Caki2 (cell line): Measurements from ENCODE around the gene ZNF512B. TPM values are rescaled to one million over a fixed set of nuclear protein-coding genes. Genes with fewer than 3 reads are reported as not detected.
"Not testable (repeated sequence)": the region's sequence is repeated elsewhere in the genome, so short reads cannot be mapped to it uniquely, and the experiment has no call there.

Experiments
- DNase-seq: peaks from one replicate; pipeline ENCODE4 v3.0.0-alpha.2; 2015; ENCODE audit warnings: low read depth
- in situ Hi-C: cut with HindIII; loops from 2 replicates; pipeline ENCODE4 v1.10.0; 2016; ENCODE audit warnings: low sequenced_read_pairs, low pct_unique_long_range_greater_than_20kb, mixed read lengths
- total RNA-seq: library from RNA; depleted of rRNA; stranded (reverse); fragments of >200 nt; shearing (Covaris generic); gene quantifications from 2 replicates; pipeline ENCODE4 v1.2.3, GENCODE V29; 2014; ENCODE audit warnings: low replicate concordance

ZNF512B gene
- total RNA-seq, 1 experiment from 2014 or later: 6.6 TPM

- in situ Hi-C loops: no loop called here
- DNase-seq: no peak
Measured at GRCh38 chr20:63966944-63967322, 2.8 kb downstream of the ZNF512B start.

DNA sequence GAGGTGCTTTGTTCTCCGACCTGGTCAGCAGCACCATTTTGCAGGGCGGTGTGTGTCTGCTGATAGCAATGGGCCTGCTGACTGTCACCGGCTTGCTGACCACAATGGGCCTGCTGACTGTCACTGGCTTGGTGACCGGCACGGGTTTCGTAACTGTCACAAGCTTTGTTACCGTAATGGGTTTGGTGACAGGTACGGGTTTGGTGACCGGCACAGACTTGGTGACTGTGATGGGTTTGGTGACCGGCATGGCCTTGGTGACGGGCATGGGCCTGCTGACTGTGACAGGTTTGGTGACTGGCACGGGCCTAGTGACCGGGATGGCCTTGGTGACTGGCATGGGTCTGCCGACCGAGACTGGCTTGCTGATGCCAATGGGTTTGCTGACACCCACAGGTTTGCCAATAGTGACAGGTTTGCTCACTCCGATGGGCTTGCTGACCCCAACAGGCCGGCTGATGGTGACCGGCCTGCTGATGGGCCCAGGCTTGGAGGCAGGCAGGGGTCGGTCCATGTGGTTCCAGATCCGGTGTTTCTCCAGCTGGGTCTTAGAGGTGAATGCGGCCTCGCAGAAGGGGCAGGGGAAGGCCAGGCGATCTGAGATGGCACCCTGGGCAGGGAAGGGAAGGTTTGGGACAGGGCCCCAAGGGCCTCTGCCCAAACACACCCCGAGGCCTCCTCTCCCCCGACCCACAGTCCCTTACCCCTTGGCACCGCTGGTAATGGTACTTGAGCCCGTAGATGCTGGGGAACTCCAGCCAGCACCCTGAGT is 3.4 kb downstream of the ZNF512B start:
- in situ Hi-C loops: no loop called here

GRCh38 chr20:63964412-63964811 is 5.3 kb downstream of the ZNF512B start:
- in situ Hi-C loops: no loop called here

More for the DNA sequence above, 3.4 kb downstream of the ZNF512B start:
- no peak for DNase-seq

GRCh38 chr20:63963784-63964301 is 5.9 kb downstream of the ZNF512B start:
- in situ Hi-C loops: no loop called here
- DNase-seq: no peak

More at GRCh38 chr20:63964412-63964811, 5.3 kb downstream of the ZNF512B start:
- DNase-seq: no peak

DNA sequence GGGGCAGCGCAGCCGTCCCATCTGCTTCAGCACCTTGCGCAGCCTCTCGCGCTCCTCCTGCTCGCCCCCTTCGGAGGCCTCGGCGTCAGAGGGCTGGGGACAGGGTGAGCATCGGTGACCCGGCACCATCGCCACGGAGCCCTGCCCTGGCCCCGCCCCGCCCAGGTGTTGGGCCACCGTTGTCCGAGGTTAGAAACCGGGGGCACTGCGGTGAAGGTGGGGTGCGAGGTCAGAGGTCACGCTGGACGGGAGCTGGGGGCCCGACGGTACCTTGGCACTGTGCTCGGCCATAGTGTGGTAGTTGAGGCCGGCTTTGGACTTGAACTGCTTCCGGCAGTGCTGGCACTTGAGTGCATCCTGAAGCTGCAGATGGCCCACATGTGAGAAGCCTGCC is 6.4 kb downstream of the ZNF512B start:
- no peak for DNase-seq
- in situ Hi-C loops: no loop called here

DNA sequence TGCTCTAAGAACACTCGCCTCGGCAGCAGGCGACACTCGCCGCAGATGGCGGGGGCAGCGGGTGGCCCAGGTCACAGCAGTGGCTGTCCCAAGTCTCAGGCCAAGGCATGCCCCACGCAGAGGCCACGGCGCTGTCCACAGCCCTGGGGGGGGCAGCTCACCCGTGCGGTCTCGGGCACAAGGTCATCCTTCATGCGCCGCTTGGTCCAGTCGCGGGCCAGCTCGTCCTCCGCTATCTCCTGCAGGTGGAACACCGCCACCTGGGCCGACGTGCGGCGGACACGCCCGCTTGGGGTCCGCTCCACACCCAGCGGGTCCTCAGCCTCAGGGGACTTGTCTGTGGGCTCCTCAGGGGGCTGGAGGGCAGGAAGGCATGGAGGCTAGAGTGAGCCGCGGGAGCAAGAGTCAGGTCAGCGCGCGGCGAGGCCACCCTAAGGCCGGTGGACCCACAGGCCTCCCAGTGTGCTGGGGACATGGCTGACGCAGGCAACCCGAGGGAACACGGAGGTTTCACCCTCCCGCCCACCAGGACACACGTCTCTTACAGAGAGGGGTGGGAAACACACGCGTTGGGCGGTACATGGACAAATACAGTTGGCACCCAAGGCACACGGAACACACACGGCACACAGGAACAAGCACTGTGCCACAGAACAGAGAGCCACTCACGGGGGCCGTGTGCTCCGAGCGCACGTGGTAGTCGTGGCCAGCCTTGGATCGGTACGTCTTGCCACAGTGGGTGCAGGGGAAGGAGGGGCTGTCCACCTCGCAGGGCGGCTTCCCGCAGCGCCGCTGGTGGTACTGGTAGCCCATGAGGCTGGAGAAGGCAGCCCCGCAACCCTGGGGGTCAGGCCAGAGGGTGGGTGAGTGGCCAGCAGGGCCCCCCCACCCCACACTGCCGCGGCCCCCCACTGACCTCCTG is 7.0 kb downstream of the ZNF512B start:
- DNase-seq: no peak
- in situ Hi-C loops: no loop called here

- no peak for DNase-seq
- in situ Hi-C loops: no loop called here
Measured at GRCh38 chr20:63961664-63962425, 7.9 kb downstream of the ZNF512B start.

- in situ Hi-C loops, DNase-seq: not testable (repeated sequence)
Measured at GRCh38 chr20:63960654-63961621, 8.8 kb downstream of the ZNF512B start.

- in situ Hi-C loops: no loop called here
- no peak for DNase-seq
Measured at GRCh38 chr20:63959699-63960075, 10.0 kb downstream of the ZNF512B start.

DNA sequence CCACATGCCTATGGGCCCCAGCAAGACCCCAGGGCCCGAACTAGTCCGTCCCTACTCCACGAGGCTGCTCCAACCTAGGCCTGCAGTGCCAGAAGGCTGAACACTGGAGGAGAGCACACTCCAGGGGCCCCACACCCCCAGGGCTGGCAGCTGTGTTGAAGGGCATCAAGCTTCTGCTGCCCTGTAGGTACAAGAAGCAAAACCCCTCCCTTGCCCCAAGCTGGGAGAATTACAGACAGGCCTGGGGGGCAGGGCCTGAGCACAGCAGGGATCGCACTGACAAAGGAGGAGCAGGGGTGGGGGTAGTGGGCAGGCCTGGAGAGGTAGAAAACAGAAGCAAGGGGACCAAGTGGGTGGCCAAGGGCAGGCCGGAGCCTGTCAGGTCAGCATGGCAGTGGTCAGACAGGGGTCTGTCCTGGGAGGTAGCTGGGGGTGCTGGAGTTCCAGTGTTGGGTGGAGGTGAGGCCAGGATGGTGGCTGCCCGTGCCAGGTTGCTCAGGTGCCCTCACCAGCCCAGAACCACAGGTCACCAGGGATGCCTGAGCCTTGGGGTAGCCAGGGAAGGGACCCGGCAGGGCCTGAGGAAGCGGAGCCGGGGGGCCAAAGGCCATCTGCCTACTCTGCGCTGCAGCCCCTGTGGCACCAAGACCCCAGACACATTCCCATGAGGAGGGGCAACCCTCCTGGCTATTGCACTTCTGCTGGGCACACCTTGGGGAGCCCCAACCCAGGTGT is 10.6 kb downstream of the ZNF512B start:
- DNase-seq: no peak
- in situ Hi-C loops: no loop called here

GRCh38 chr20:63958471-63958870 is 11.3 kb downstream of the ZNF512B start:
- in situ Hi-C loops: no loop called here

GRCh38 chr20:63957690-63958441 is 11.9 kb downstream of the ZNF512B start:
- in situ Hi-C loops: no loop called here
- DNase-seq: no peak

More at GRCh38 chr20:63958471-63958870, 11.3 kb downstream of the ZNF512B start:
- DNase-seq: no peak

GRCh38 chr20:63957004-63957689 is 12.6 kb downstream of the ZNF512B start:
- DNase-seq: peak; percentile 82
- in situ Hi-C loops: no loop called here

- in situ Hi-C loops: no loop called here
- no peak for DNase-seq
Measured at GRCh38 chr20:63956664-63957003, 13.1 kb downstream of the ZNF512B start.

- DNase-seq: peak; percentile 91
- in situ Hi-C loops: no loop called here
Measured at GRCh38 chr20:63955827-63956663, 13.7 kb downstream of the ZNF512B start, which contains the start of gene UCKL1. TSS of gene UCKL1 (minus strand) at chr20:63956416. CDS start at chr20:63956372, 44 bp downstream.
